Tibial nerve (tissue), 4 donors: ENCODE results near the gene COQ5. TPM values are rescaled to one million over a fixed set of nuclear protein-coding genes. Genes with fewer than 3 reads are reported as not detected.
A peak's percentile ranks its signal among the peaks of the same experiment; 100 is the strongest.

Experiments used
- DNase-seq, 2 donors: peaks; one replicate each; pipeline ENCODE4 v3.0.0-alpha.2; 2019; ENCODE audit warnings: low spot score in 2 of 2
- H3K27ac ChIP-seq, 4 donors: fragments of 200-600 bp; sonication (generic) in 3 of 4; one replicate each; pipeline ENCODE4 v1.5.1; 2017 to 2019; ENCODE audit warnings: mild to moderate bottlenecking in 1 of 4
- H3K27me3 ChIP-seq, 2 donors: fragments of 200-600 bp; sonication (generic) in 1 of 2; one replicate each; pipeline versions ENCODE4 v1.5.1 to v1.6.0; 2017 to 2019
- H3K36me3 ChIP-seq, 3 donors: fragments of 200-600 bp; sonication (generic); one replicate each; pipeline ENCODE4 v1.5.1; 2018 to 2019
- H3K4me1 ChIP-seq, 4 donors: fragments of 200-600 bp; sonication (generic) in 3 of 4; one replicate each; pipeline ENCODE4 v1.5.1; 2017 to 2019
- H3K4me3 ChIP-seq, 4 donors: fragments of 200-600 bp; sonication (generic) in 3 of 4; one replicate each; pipeline ENCODE4 v1.5.1; 2017 to 2019; ENCODE audit warnings: mild to moderate bottlenecking in 1 of 4, moderate library complexity in 1 of 4
- H3K9me3 ChIP-seq, 4 donors: fragments of 200-600 bp; sonication (generic) in 3 of 4; one replicate each; pipeline ENCODE4 v1.5.1; 2017 to 2019
- CTCF ChIP-seq, 5 experiments: fragments of 200-600 bp in 3 of 5; fragments of 450-650 bp in 2 of 5; sonication (generic) in 3 of 5; IDR thresholded peaks; one replicate each; pipeline ENCODE4 v1.5.1; 2016 to 2019; ENCODE audit warnings: antibody characterized with exemption in 5 of 5, mild to moderate bottlenecking in 3 of 5, moderate library complexity in 2 of 5
- EP300 ChIP-seq, 2 donors: sonication (generic); formaldehyde crosslinking; IDR thresholded peaks; one replicate each; pipeline ENCODE4 v1.6.1; 2017; ENCODE audit warnings: antibody characterized with exemption in 2 of 2, mild to moderate bottlenecking in 1 of 2
- POLR2A ChIP-seq, 2 donors: fragments of 450-650 bp; IDR thresholded peaks; one replicate each; pipeline ENCODE4 v1.6.1; 2017; ENCODE audit warnings: antibody characterized with exemption in 2 of 2, mild to moderate bottlenecking in 2 of 2, moderate library complexity in 2 of 2
- WGBS, 2 donors: methylation state at CpG; one replicate each; pipeline ENCODE4 v1.1.5; 2018; 5-methylcytosine and 5-hydroxymethylcytosine counted together
- total RNA-seq, 4 donors: library from RNA; depleted of rRNA; stranded (reverse); fragments of >200 nt; gene quantifications; one replicate each; pipeline ENCODE4 v1.1.0, GENCODE V29; 2016

Gene COQ5
- total RNA-seq, 4 donors from 2014 or later, result 21.6 to 23.7 (median 23.4) TPM

- peaks cover 0 to 19% (median 8%) of the 10 kb centered on the region in 4 donors for H3K4me1 ChIP-seq
- WGBS, 2 donors, result 60 to 75% methylated on average over 6 of the region's 6 CpGs
- DNase-seq, result no peak
- no peak for TF ChIP-seq CTCF (IDR thresholded peaks at IDR 0.05)
- TF ChIP-seq EP300 (IDR thresholded peaks at IDR 0.05), result no peak
- no peak for TF ChIP-seq POLR2A (IDR thresholded peaks at IDR 0.05)
- no peak overlapping the region for H3K4me3 ChIP-seq
- H3K27ac ChIP-seq, result no peak overlapping the region
- no peaks in the 10 kb centered on the region for H3K9me3 ChIP-seq
- no peaks in the 10 kb centered on the region for H3K36me3 ChIP-seq
- no peaks in the 10 kb centered on the region for H3K27me3 ChIP-seq
Measured at GRCh38 chr12:120473807-120474615, 54.9 kb downstream of the COQ5 start.

- Histone ChIP-seq H3K27ac (no peak overlapping the region), H3K27me3 (no peaks in the 10 kb centered on the region), H3K9me3 (no peaks in the 10 kb centered on the region), H3K4me1 (peaks cover 0 to 29% (median 14%) of the 10 kb centered on the region in 4 donors), H3K36me3 (peaks cover 0 to under 1% (median 0%) of the 10 kb centered on the region in 3 donors), H3K4me3 (no peak overlapping the region)
- no peak for DNase-seq
- TF ChIP-seq CTCF (IDR thresholded peaks at IDR 0.05) (no peak), POLR2A (IDR thresholded peaks at IDR 0.05) (no peak), EP300 (IDR thresholded peaks at IDR 0.05) (no peak)
Measured at GRCh38 chr12:120472521-120472920, 56.4 kb downstream of the COQ5 start.

- 58 to 64% methylated on average over 26 of the region's 26 CpGs for WGBS, 2 donors
- peak overlapping the region; percentile 70 to 100 (median 95) for H3K4me3 ChIP-seq
- peaks cover 0 to 22% (median 2%) of the 10 kb centered on the region in 3 donors for H3K36me3 ChIP-seq
- no peaks in the 10 kb centered on the region for H3K9me3 ChIP-seq
- no peak for TF ChIP-seq EP300 (IDR thresholded peaks at IDR 0.05)
- no peak for TF ChIP-seq POLR2A (IDR thresholded peaks at IDR 0.05)
- TF ChIP-seq CTCF (IDR thresholded peaks at IDR 0.05), result no peak
- peak overlapping the region; percentile 83 to 95 (median 92) for H3K27ac ChIP-seq
- H3K27me3 ChIP-seq, result no peaks in the 10 kb centered on the region
- DNase-seq, result no peak
- peaks cover 0 to 51% (median 27%) of the 10 kb centered on the region in 4 donors for H3K4me1 ChIP-seq
Measured at GRCh38 chr12:120470150-120470784, 58.7 kb downstream of the COQ5 start.

- 1% methylated on average over 51 to 61 of the region's 88 CpGs for WGBS, 2 donors
- TF ChIP-seq EP300 (IDR thresholded peaks at IDR 0.05) (peak in 1 of 2 donors; percentile 91), CTCF (IDR thresholded peaks at IDR 0.05) (peak; percentile 93 to 98 (median 96)), POLR2A (IDR thresholded peaks at IDR 0.05) (peak; percentile 61 to 72)
- Histone ChIP-seq H3K4me1 (peaks cover 0 to 51% (median 27%) of the 10 kb centered on the region in 4 donors), H3K36me3 (peaks cover 0 to 29% (median 4%) of the 10 kb centered on the region in 3 donors), H3K9me3 (no peaks in the 10 kb centered on the region), H3K27me3 (no peaks in the 10 kb centered on the region), H3K27ac (peak within 1 kb of the TSS; percentile 83 to 95 (median 92)), H3K4me3 (peak within 1 kb of the TSS; percentile 70 to 100 (median 95))
- peak; percentile 88 to 90 for DNase-seq
Measured at GRCh38 chr12:120469450-120470149, 59.4 kb downstream of the COQ5 start, which contains the start of gene SRSF9. Gene SRSF9 (minus strand): TSS chr12:120469748. CDS start chr12:120469609, 139 bp downstream.
